GM12878 (cell line): ENCODE results near the gene WDR17. TPM values are rescaled to one million over a fixed set of nuclear protein-coding genes. Genes with fewer than 3 reads are reported as not detected.

Experiments
- ATAC-seq: fragments of 200-7000 bp; cut with Tn5 transposase; 3 replicates; pipeline ENCODE4 v1.9.1; 2020; ENCODE audit warnings: mild to moderate bottlenecking, moderate library complexity
- BruUV-seq: library from RNA; stranded (reverse); fragments of 400-500 nt; replicated peaks from 2 replicates; lab custom pipeline; 2021; lab: Mats Ljungman, UMichigan
- CTCF ChIA-PET: fragments of 300-600 bp; sonication (Branson Sonifier 250); formaldehyde crosslinking; extraction: SDS; loops from one replicate; lab custom pipeline; 2021; ENCODE audit warnings: inconsistent platforms; lab: Yijun Ruan, JAX
- POLR2A ChIA-PET: fragments of 350-600 bp; formaldehyde crosslinking; extraction: SDS; loops from one replicate; lab custom pipeline; 2021; ENCODE audit warnings: inconsistent platforms; lab: Charles Lee
- RAD21 ChIA-PET: fragments of 300-600 bp; sonication (Branson Sonifier 250); formaldehyde crosslinking; loops from one replicate; lab custom pipeline; 2023; ENCODE audit warnings: antibody characterized with exemption; ENCODE audit not compliant: unreplicated experiment; lab: Charles Lee
- SMC1A ChIA-PET: fragments of 300-600 bp; sonication (Branson Sonifier 250); formaldehyde crosslinking; loops from one replicate; lab custom pipeline; 2023; ENCODE audit not compliant: unreplicated experiment, uncharacterized antibody; lab: Charles Lee
- DNase-seq: peaks from one replicate; pipeline ENCODE4 v3.0.0-alpha.2; 2011; ENCODE audit warnings: low read depth, low spot score
- FAIRE-seq: peaks from 3 replicates; lab custom pipeline; 2011; peaks lifted over from hg19 to GRCh38; lab: Jason Lieb, UNC
- H2AFZ ChIP-seq: 2 replicates; pipeline ENCODE4 v1.6.0; 2011; ENCODE audit warnings: low read depth, low read length, control low read depth; ENCODE audit not compliant: control insufficient read depth
- H3K27ac ChIP-seq: 2 replicates; pipeline ENCODE4 v1.5.1; 2011; ENCODE audit warnings: control low read depth; ENCODE audit not compliant: control insufficient read depth, insufficient read depth
- H3K27me3 ChIP-seq, 2 experiments: replicated peaks in 1 of 2; 2 replicates each; pipeline versions ENCODE4 v1.6.0 to v1.6.1; 2011; ENCODE audit warnings: low read length in 1 of 2; ENCODE audit not compliant: control insufficient read depth in 2 of 2, insufficient read depth in 2 of 2
- H3K36me3 ChIP-seq, 2 experiments: 2 replicates each; pipeline ENCODE4 v1.5.1; 2011; ENCODE audit warnings: low read length in 1 of 2; ENCODE audit not compliant: control insufficient read depth in 2 of 2, insufficient read depth in 2 of 2
- H3K4me1 ChIP-seq: 2 replicates; pipeline ENCODE4 v1.6.1; 2011; ENCODE audit warnings: mild to moderate bottlenecking, low read length, moderate library complexity, mixed read lengths; ENCODE audit not compliant: control insufficient read depth, insufficient read depth
- H3K4me2 ChIP-seq: 2 replicates; pipeline ENCODE4 v1.6.0; 2011; ENCODE audit warnings: control low read depth; ENCODE audit not compliant: control insufficient read depth, insufficient read depth
- H3K4me3 ChIP-seq: fragments of 200-600 bp; sonication (generic); 2 replicates; pipeline ENCODE4 v1.5.1; 2016
- H3K79me2 ChIP-seq: 2 replicates; pipeline ENCODE4 v1.6.0; 2011; ENCODE audit warnings: low read length; ENCODE audit not compliant: control insufficient read depth, insufficient read depth
- H3K9ac ChIP-seq: 2 replicates; pipeline ENCODE4 v1.8.0; 2011; ENCODE audit warnings: low read length, control low read depth, mixed read lengths; ENCODE audit not compliant: control insufficient read depth, insufficient read depth
- H3K9me3 ChIP-seq: replicated peaks from 3 replicates; pipeline ENCODE4 v1.5.1; 2011; ENCODE audit warnings: mild to moderate bottlenecking, low read length; ENCODE audit not compliant: control insufficient read depth, insufficient read depth
- H4K20me1 ChIP-seq: 2 replicates; pipeline ENCODE4 v1.6.0; 2011; ENCODE audit not compliant: control insufficient read depth, insufficient read depth
- BACH1 ChIP-seq: fragments of 450-650 bp; IDR thresholded peaks from 2 replicates; pipeline ENCODE4 v1.6.1; 2017; ENCODE audit warnings: mild to moderate bottlenecking, borderline replicate concordance
- GATAD2B ChIP-seq: fragments of 450-650 bp; conservative IDR thresholded peaks from 2 replicates; pipeline ENCODE4 v1.6.1; 2017; ENCODE audit warnings: low read depth, mild to moderate bottlenecking, moderate library complexity
- IRF4 ChIP-seq: IDR thresholded peaks from 2 replicates; pipeline ENCODE4 v1.6.1; 2011; ENCODE audit warnings: low read depth, low read length
- KLF5 ChIP-seq: fragments of 450-650 bp; IDR thresholded peaks from 2 replicates; pipeline ENCODE4 v1.6.1; 2014; ENCODE audit warnings: mild to moderate bottlenecking; ENCODE audit not compliant: partially characterized antibody
- MTA3 ChIP-seq: IDR thresholded peaks from 2 replicates; pipeline ENCODE4 v1.6.1; 2012; ENCODE audit warnings: low read length, inconsistent platforms, borderline replicate concordance
- MYC ChIP-seq: IDR thresholded peaks from 2 replicates; pipeline ENCODE4 v1.6.1; 2011; ENCODE audit warnings: mild to moderate bottlenecking, low read length, moderate library complexity, inconsistent platforms; ENCODE audit not compliant: insufficient read depth, insufficient replicate concordance, insufficient read length, severe bottlenecking
- PRDM15 ChIP-seq: fragments of 450-650 bp; formaldehyde crosslinking; IDR thresholded peaks from 2 replicates; pipeline ENCODE4 v1.4.0; 2020; ENCODE audit warnings: mild to moderate bottlenecking, moderate library complexity
- RCOR1 ChIP-seq: conservative IDR thresholded peaks from 2 replicates; pipeline ENCODE4 v1.6.1; 2012; ENCODE audit warnings: low read depth, low read length, improper control_type of control experiment
- RELA ChIP-seq: fragments of 450-650 bp; IDR thresholded peaks from 2 replicates; pipeline ENCODE4 v1.8.0; 2014; ENCODE audit warnings: borderline replicate concordance; ENCODE audit not compliant: partially characterized antibody
- SIN3A ChIP-seq: IDR thresholded peaks from 2 replicates; pipeline ENCODE4 v1.6.1; 2012; ENCODE audit warnings: low read depth, low read length, improper control_type of control experiment
- SMAD5 ChIP-seq: IDR thresholded peaks from 2 replicates; pipeline ENCODE4 v1.6.1; 2016; ENCODE audit warnings: antibody characterized with exemption, low read depth
- TAF1 ChIP-seq: IDR thresholded peaks from 2 replicates; pipeline ENCODE4 v1.6.1; 2011; ENCODE audit warnings: mild to moderate bottlenecking, low read depth, low read length, borderline replicate concordance
- TBL1XR1 ChIP-seq: IDR thresholded peaks from 2 replicates; pipeline ENCODE4 v1.6.1; 2012; ENCODE audit warnings: low read depth, low read length, improper control_type of control experiment
- WGBS: methylation state at CpG from one replicate; pipeline ENCODE4 v1.1.6; 2016; ENCODE audit warnings: low lambda C conversion rate; ENCODE audit not compliant: insufficient replicate concordance, insufficient coverage; ENCODE audit errors: missing lambda C conversion rate; 5-methylcytosine and 5-hydroxymethylcytosine counted together
- in situ Hi-C: fragments of 300-500 bp; cut with MboI; formaldehyde crosslinking; loops from 9 replicates; pipeline ENCODE4 v1.14.3; 2018; ENCODE audit warnings: mixed read lengths
- intact Hi-C: fragments of 100-400 bp; cut with micrococcal nuclease; formaldehyde crosslinking; loops from one replicate; pipeline ENCODE4 v1.14.2; 2022; ENCODE audit not compliant: unreplicated experiment
- polyA plus RNA-seq, 11 experiments: library from polyadenylated mRNA; depleted of rRNA in 4 of 11; unstranded in 6 of 11; stranded (reverse) in 5 of 11; fragments of >200 nt; fragmentation: Nextera tagmentation in 4 of 11; fragmentation: Illumina TruSeq in 1 of 11; extraction: Ambion mirVana in 4 of 11; extraction: Trizol in 1 of 11; gene quantifications; 1 replicate in 1 of 11; 2 replicates in 10 of 11; pipeline versions ENCODE4 v1.2.1 to v1.2.3, GENCODE V29; 2011 to 2016; ENCODE audit warnings: inconsistent platforms in 2 of 11, missing spikeins in 2 of 11, low read depth in 1 of 11
- total RNA-seq, 4 experiments: library from RNA; depleted of rRNA in 3 of 4; stranded (reverse); fragments of >200 nt in 3 of 4; fragmentation: Illumina TruSeq in 1 of 4; extraction: Trizol in 1 of 4; gene quantifications; 2 replicates each; pipeline versions ENCODE4 v1.2.1 to v1.2.3, GENCODE V29; 2013 to 2021

The WDR17 gene
- total and polyA plus RNA-seq, 10 of the 15 experiments (the other 5 are each of a cell fraction or from before 2014, with no cell fraction given) = 0.43 to 3.8 (median 2.8) TPM

GRCh38 chr4:176205299-176205698 lies 139.7 kb downstream of the WDR17 start:
- ChIA-PET RAD21 (no interaction called here), CTCF (interaction anchor here (1.0 kb wide), 1 partner anchor 12 kb away, joined by 3 read pairs; no protein-coding TSS in a partner anchor), POLR2A (no interaction called here), SMC1A (interaction anchor here (1.2 kb wide), 1 partner anchor 10 kb away, joined by 4 read pairs; no protein-coding TSS in a partner anchor)
- Histone ChIP-seq H3K4me1 (no peaks in the 10 kb centered on the region), H3K79me2 (no peaks in the 10 kb centered on the region), H3K9ac (no peak overlapping the region), H3K27ac (no peak overlapping the region), H3K36me3 (no peaks in the 10 kb centered on the region; a peak in 1 of 4 replicates), H3K9me3 (no peaks in the 10 kb centered on the region), H3K4me2 (no peak overlapping the region), H2AFZ (no peak overlapping the region), H4K20me1 (no peaks in the 10 kb centered on the region), H3K4me3 (no peak overlapping the region), H3K27me3 (peaks cover 0 to 2% of the 10 kb centered on the region in 2 experiments; a peak in 2 of 4 replicates)
- FAIRE-seq (no peak), DNase-seq (no peak), ATAC-seq (no peak)
- TF ChIP-seq SIN3A (no peak), BACH1 (no peak), RCOR1 (no peak), KLF5 (no peak), IRF4 (no peak), RELA (no peak)
- 36% methylated on average over 4 of the region's 4 CpGs for WGBS
- in situ Hi-C loops (no loop called here), intact Hi-C loops (no loop called here)
- BruUV-seq = no TSS peak

- 65% methylated on average over 5 of the region's 5 CpGs for WGBS
- DNase-seq (no peak), FAIRE-seq (no peak), ATAC-seq (no peak)
- no peak overlapping the region for H3K4me3 ChIP-seq
- no TSS peak for BruUV-seq
- H3K79me2 ChIP-seq = no peaks in the 10 kb centered on the region
- H3K27ac ChIP-seq = no peak overlapping the region
- H3K36me3 ChIP-seq = no peaks in the 10 kb centered on the region; a peak in 1 of 4 replicates
- in situ Hi-C loops = no loop called here
- no peak overlapping the region for H3K9ac ChIP-seq
- POLR2A ChIA-PET = no interaction called here
- no peak overlapping the region for H2AFZ ChIP-seq
- SMC1A ChIA-PET = interaction anchor here (0.8 to 1.2 kb wide), 2 partner anchors 9 to 51 kb away, joined by 4 read pairs; no protein-coding TSS in a partner anchor
- CTCF ChIA-PET = interaction anchor here (0.7 kb wide), 1 partner anchor 9 kb away, joined by 3 read pairs; no protein-coding TSS in a partner anchor
- H3K4me2 ChIP-seq = no peak overlapping the region
- intact Hi-C loops = no loop called here
- no peaks in the 10 kb centered on the region for H3K4me1 ChIP-seq
- RAD21 ChIA-PET = no interaction called here
- no peaks in the 10 kb centered on the region for H3K9me3 ChIP-seq
- peaks cover 0 to 2% of the 10 kb centered on the region in 2 experiments; a peak in 2 of 4 replicates for H3K27me3 ChIP-seq
- no peaks in the 10 kb centered on the region for H4K20me1 ChIP-seq
- TF ChIP-seq GATAD2B (no peak), MTA3 (no peak), MYC (no peak), TAF1 (no peak), PRDM15 (CRISPR knock-in tag) (no peak), RCOR1 (no peak), SMAD5 (no peak), TBL1XR1 (no peak)
Observed at GRCh38 chr4:176207839-176208238, 142.2 kb downstream of the WDR17 start.
